Measurements from ENCODE around the gene FBXO17. TPM values are rescaled to one million over a fixed set of nuclear protein-coding genes. Genes with fewer than 3 reads are reported as not detected.

Gene FBXO17
- total and polyA plus RNA-seq, 2 donors (not counting 3 experiments of a cell fraction or from before 2014, with no cell fraction given) = 21.8 to 23.8 TPM

DNA sequence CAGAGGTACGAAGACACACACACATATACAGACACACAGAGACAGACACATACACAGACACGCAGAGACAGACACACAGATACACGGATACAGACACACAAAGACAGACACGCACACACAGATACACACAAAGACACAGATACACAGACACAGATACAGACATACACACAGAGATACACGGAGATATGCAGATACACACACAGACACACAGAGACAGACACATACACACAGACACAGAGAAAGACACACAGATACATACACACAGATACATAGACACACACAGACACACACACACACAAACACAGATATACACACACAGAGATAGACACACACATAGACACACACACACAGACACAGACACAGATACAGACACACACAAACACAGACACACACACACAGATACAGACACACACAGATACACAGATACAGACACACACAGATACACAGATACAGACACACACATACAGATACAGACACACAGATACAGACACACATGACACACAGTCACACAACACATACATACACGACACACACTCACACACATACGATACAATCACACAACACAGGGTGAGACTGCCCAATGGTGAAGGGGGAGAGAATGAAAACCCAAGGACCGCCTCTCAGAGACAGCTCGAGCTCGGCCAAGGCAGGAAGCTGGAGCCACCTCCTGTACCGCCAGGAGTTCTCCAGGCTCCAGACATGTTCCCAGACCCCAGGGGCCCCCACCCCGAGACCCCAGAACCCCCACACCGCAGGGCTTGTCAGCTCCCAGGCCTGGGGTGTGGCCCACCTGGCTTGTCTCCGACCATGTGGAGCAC lies 54.7 kb downstream of the FBXO17 start:
- no peaks in the 10 kb centered on the region for H3K4me1 ChIP-seq (ENCODE audit: control insufficient read depth, extremely low read depth, insufficient read depth, low read length)
- H3K9me1 ChIP-seq (replicated peaks; ENCODE audit: control insufficient read depth, extremely low read depth, insufficient read depth, low read length) = no peaks in the 10 kb centered on the region
- BruUV-seq (replicated peaks) = no TSS peak
- TF ChIP-seq EZH2 (IDR thresholded peaks at IDR 0.05; ENCODE audit: borderline replicate concordance, low read depth, low read length, severe bottlenecking) (no peak), POLR2AphosphoS5 (IDR thresholded peaks at IDR 0.05; ENCODE audit: insufficient read depth, low read depth, low read length) (no peak), MYC (IDR thresholded peaks at IDR 0.05; ENCODE audit: low read depth, low read length) (no peak)
- ChIA-PET POLR2A (no interaction called here), CTCF (no interaction called here)
- H2AFZ ChIP-seq (ENCODE audit: low read depth, low read length) = no peak overlapping the region
- no peak overlapping the region for H3K9ac ChIP-seq (replicated peaks; ENCODE audit: extremely low read depth, insufficient read depth, low read length)
- H3K4me3 ChIP-seq (replicated peaks in 1 of 3; ENCODE audit: insufficient read depth in 1 of 3, low read depth in 1 of 3, low read length in 3 of 3) = no peak overlapping the region
- H3K36me3 ChIP-seq (ENCODE audit: control insufficient read depth in 2 of 2, extremely low read depth in 1 of 2, insufficient read depth in 2 of 2, low read length in 2 of 2) = peaks cover 4 to 9% of the 10 kb centered on the region in 2 experiments
- intact Hi-C loops (cut with micrococcal nuclease) = no loop called here
- H3K79me2 ChIP-seq (ENCODE audit: control insufficient read depth, insufficient read depth, low read length) = no peaks in the 10 kb centered on the region
- FAIRE-seq (no peak), DNase-seq (ENCODE audit: low read depth, low spot score) (no peak)
- H3K9me3 ChIP-seq (replicated peaks; ENCODE audit: control insufficient read depth, insufficient read depth, low read length) = no peaks in the 10 kb centered on the region
- H3K27ac ChIP-seq (ENCODE audit: insufficient read depth, low read depth, low read length) = no peak overlapping the region
- no peak overlapping the region for H3K4me2 ChIP-seq (ENCODE audit: insufficient read depth, low read length)
- H3K27me3 ChIP-seq (ENCODE audit: control insufficient read depth in 2 of 2, insufficient read depth in 2 of 2, low read length in 2 of 2) = no peaks in the 10 kb centered on the region
- no peaks in the 10 kb centered on the region for H4K20me1 ChIP-seq (replicated peaks; ENCODE audit: control insufficient read depth, extremely low read depth, insufficient read depth, low read length)
- dilution Hi-C loops (cut with MboI; ENCODE audit: extremely low pct_ligation_motif_present, low sequenced_read_pairs) = no loop called here

- ChIA-PET CTCF (interaction anchor here (1.1 kb wide), 1 partner anchor 32 kb away, joined by 3 read pairs; no protein-coding TSS in a partner anchor), POLR2A (no interaction called here)
- Histone ChIP-seq H3K4me2 (ENCODE audit: insufficient read depth, low read length) (no peak overlapping the region), H3K36me3 (ENCODE audit: control insufficient read depth in 2 of 2, extremely low read depth in 1 of 2, insufficient read depth in 2 of 2, low read length in 2 of 2) (peaks cover 4% of the 10 kb centered on the region in 2 experiments), H3K4me1 (ENCODE audit: control insufficient read depth, extremely low read depth, insufficient read depth, low read length) (no peaks in the 10 kb centered on the region), H3K79me2 (ENCODE audit: control insufficient read depth, insufficient read depth, low read length) (no peaks in the 10 kb centered on the region), H4K20me1 (replicated peaks; ENCODE audit: control insufficient read depth, extremely low read depth, insufficient read depth, low read length) (no peaks in the 10 kb centered on the region), H3K27ac (ENCODE audit: insufficient read depth, low read depth, low read length) (no peak overlapping the region), H3K9me1 (replicated peaks; ENCODE audit: control insufficient read depth, extremely low read depth, insufficient read depth, low read length) (no peaks in the 10 kb centered on the region), H3K4me3 (replicated peaks in 1 of 3; ENCODE audit: insufficient read depth in 1 of 3, low read depth in 1 of 3, low read length in 3 of 3) (no peak overlapping the region), H2AFZ (ENCODE audit: low read depth, low read length) (no peak overlapping the region), H3K27me3 (ENCODE audit: control insufficient read depth in 2 of 2, insufficient read depth in 2 of 2, low read length in 2 of 2) (no peaks in the 10 kb centered on the region), H3K9ac (replicated peaks; ENCODE audit: extremely low read depth, insufficient read depth, low read length) (no peak overlapping the region), H3K9me3 (replicated peaks; ENCODE audit: control insufficient read depth, insufficient read depth, low read length) (no peaks in the 10 kb centered on the region)
- no TSS peak for BruUV-seq (replicated peaks)
- no peak for FAIRE-seq
- dilution Hi-C loops (cut with MboI; ENCODE audit: extremely low pct_ligation_motif_present, low sequenced_read_pairs) = no loop called here
- intact Hi-C loops (cut with micrococcal nuclease) = no loop called here
- DNase-seq (ENCODE audit: low read depth, low spot score) = no peak
- TF ChIP-seq EZH2 (IDR thresholded peaks at IDR 0.05; ENCODE audit: borderline replicate concordance, low read depth, low read length, severe bottlenecking) (no peak), MYC (IDR thresholded peaks at IDR 0.05; ENCODE audit: low read depth, low read length) (no peak)
Measured at GRCh38 chr19:38919837-38920601, 55.5 kb downstream of the FBXO17 start.

Data from endothelial cell of umbilical vein (primary cell).